Endothelial cell of umbilical vein (primary cell): ENCODE results near the gene DUOX2. TPM values are rescaled to one million over a fixed set of nuclear protein-coding genes. Genes with fewer than 3 reads are reported as not detected.

Experiments
- BruUV-seq: library from RNA; stranded (reverse); fragments of 400-500 nt; replicated peaks from 2 replicates; lab custom pipeline; 2021; lab: Mats Ljungman, UMichigan
- CTCF ChIA-PET: fragments of 300-600, 350-600 bp; sonication (Branson Sonifier 250); formaldehyde crosslinking; loops from one replicate; lab custom pipeline; 2021; ENCODE audit warnings: antibody characterized with exemption, inconsistent platforms; lab: Charles Lee
- POLR2A ChIA-PET: fragments of 300-600, 350-600 bp; sonication (Branson Sonifier 250); formaldehyde crosslinking; loops from one replicate; lab custom pipeline; 2021; ENCODE audit warnings: antibody characterized with exemption, inconsistent platforms; lab: Charles Lee
- DNase-seq: peaks from one replicate; pipeline ENCODE4 v3.0.0-alpha.2; 2011; ENCODE audit warnings: low read depth, low spot score
- FAIRE-seq: peaks from 2 replicates; lab custom pipeline; 2011; peaks lifted over from hg19 to GRCh38; lab: Jason Lieb, UNC
- H2AFZ ChIP-seq: 2 replicates; pipeline ENCODE4 v1.6.0; 2012; ENCODE audit warnings: low read depth, low read length, control low read depth, inconsistent platforms
- H3K27ac ChIP-seq: 2 replicates; pipeline ENCODE4 v1.5.1; 2011; ENCODE audit warnings: low read depth, mild to moderate bottlenecking, control low read depth, low read length, moderate library complexity; ENCODE audit not compliant: insufficient read depth
- H3K27me3 ChIP-seq, 2 experiments: 2 replicates each; pipeline versions ENCODE4 v1.6.0 to v1.6.1; 2011; ENCODE audit warnings: low read length in 2 of 2, mixed read lengths in 1 of 2; ENCODE audit not compliant: control insufficient read depth in 2 of 2, insufficient read depth in 2 of 2
- H3K36me3 ChIP-seq, 2 experiments: 2 replicates in 1 of 2; 3 replicates in 1 of 2; pipeline ENCODE4 v1.5.1; 2011; ENCODE audit warnings: low read length in 2 of 2, mild to moderate bottlenecking in 1 of 2, moderate library complexity in 1 of 2; ENCODE audit not compliant: control insufficient read depth in 2 of 2, insufficient read depth in 2 of 2; ENCODE audit errors: extremely low read depth in 1 of 2
- H3K4me1 ChIP-seq: 3 replicates; pipeline ENCODE4 v1.5.1; 2011; ENCODE audit warnings: mild to moderate bottlenecking, low read length; ENCODE audit not compliant: control insufficient read depth, insufficient read depth; ENCODE audit errors: extremely low read depth
- H3K4me2 ChIP-seq: 2 replicates; pipeline ENCODE4 v1.6.1; 2011; ENCODE audit warnings: low read length, control low read depth, mixed read lengths; ENCODE audit not compliant: insufficient read depth
- H3K4me3 ChIP-seq, 3 experiments: fragments of 200-600 bp in 1 of 3; sonication (generic), shearing (Covaris generic) in 1 of 3; replicated peaks in 1 of 3; 2 replicates each; pipeline ENCODE4 v1.5.1; 2011 to 2016; ENCODE audit warnings: control low read depth in 3 of 3, low read length in 3 of 3, mild to moderate bottlenecking in 2 of 3, inconsistent platforms in 1 of 3, low read depth in 1 of 3, moderate library complexity in 1 of 3; ENCODE audit not compliant: insufficient read depth in 1 of 3
- H3K79me2 ChIP-seq: 2 replicates; pipeline ENCODE4 v1.6.0; 2012; ENCODE audit warnings: low read length, inconsistent platforms; ENCODE audit not compliant: control insufficient read depth, insufficient read depth
- H3K9ac ChIP-seq: replicated peaks from 2 replicates; pipeline ENCODE3; 2011; ENCODE audit warnings: low read length, control low read depth; ENCODE audit not compliant: insufficient read depth; ENCODE audit errors: extremely low read depth
- H3K9me1 ChIP-seq: replicated peaks from 3 replicates; pipeline ENCODE4 v1.6.0; 2011; ENCODE audit warnings: mild to moderate bottlenecking, low read length; ENCODE audit not compliant: control insufficient read depth, insufficient read depth; ENCODE audit errors: extremely low read depth
- H3K9me3 ChIP-seq: replicated peaks from 2 replicates; pipeline ENCODE4 v1.5.1; 2012; ENCODE audit warnings: low read length, inconsistent platforms; ENCODE audit not compliant: control insufficient read depth, insufficient read depth
- H4K20me1 ChIP-seq: replicated peaks from 2 replicates; pipeline ENCODE3; 2011; ENCODE audit warnings: mild to moderate bottlenecking, low read length; ENCODE audit not compliant: control insufficient read depth, insufficient read depth; ENCODE audit errors: extremely low read depth
- EZH2 ChIP-seq: IDR thresholded peaks from 2 replicates; pipeline ENCODE4 v1.6.1; 2012; ENCODE audit warnings: borderline replicate concordance, low read depth, mild to moderate bottlenecking, moderate library complexity, low read length, inconsistent platforms; ENCODE audit not compliant: severe bottlenecking
- FOS ChIP-seq: IDR thresholded peaks from 2 replicates; pipeline ENCODE4 v1.6.1; 2011; ENCODE audit warnings: mild to moderate bottlenecking, low read length, moderate library complexity, borderline replicate concordance; ENCODE audit not compliant: insufficient read depth
- GATA2 ChIP-seq: IDR thresholded peaks from 2 replicates; pipeline ENCODE4 v1.7.0; 2011; ENCODE audit warnings: low read depth, mild to moderate bottlenecking, moderate library complexity, mixed read lengths, low read length; ENCODE audit not compliant: insufficient read length, insufficient read depth
- JUN ChIP-seq: IDR thresholded peaks from 2 replicates; pipeline ENCODE4 v1.6.1; 2011; ENCODE audit warnings: borderline replicate concordance, low read depth; ENCODE audit not compliant: insufficient read length, insufficient read depth
- MAX ChIP-seq: IDR thresholded peaks from 2 replicates; pipeline ENCODE4 v1.6.1; 2011; ENCODE audit not compliant: insufficient read depth, insufficient read length
- MYC ChIP-seq: IDR thresholded peaks from one replicate; pipeline ENCODE4 v1.6.1; 2011; ENCODE audit warnings: mild to moderate bottlenecking, low read depth, low read length
- POLR2A ChIP-seq: IDR thresholded peaks from 2 replicates; pipeline ENCODE4 v1.6.1; 2012; ENCODE audit warnings: low read depth, mild to moderate bottlenecking, control low read depth, low read length
- POLR2AphosphoS5 ChIP-seq: IDR thresholded peaks from 2 replicates; pipeline ENCODE4 v1.6.1; 2012; ENCODE audit warnings: low read depth, mild to moderate bottlenecking, control low read depth, low read length, moderate library complexity; ENCODE audit not compliant: insufficient read depth
- dilution Hi-C: fragments of 300-500 bp; cut with MboI; formaldehyde crosslinking; loops from one replicate; pipeline ENCODE4 v1.15.0; 2019; ENCODE audit warnings: low sequenced_read_pairs; ENCODE audit not compliant: extremely low pct_ligation_motif_present
- intact Hi-C: fragments of 100-400 bp; cut with micrococcal nuclease; formaldehyde crosslinking; loops from one replicate; pipeline ENCODE4 v1.10.0; 2022
- polyA plus RNA-seq, 4 experiments: library from polyadenylated mRNA; depleted of rRNA in 3 of 4; stranded (reverse) in 3 of 4; unstranded in 1 of 4; fragments of >200 nt; gene quantifications; 2 replicates each; pipeline versions ENCODE4 v1.2.1 to v1.2.3, GENCODE V29; 2011 to 2012; ENCODE audit warnings: missing spikeins in 1 of 4
- total RNA-seq: library from RNA; stranded (reverse); gene quantifications from 2 replicates; pipeline ENCODE4 v1.2.3, GENCODE V29; 2021
- TF ChIP-seq, protein P1 (sequence below), 2 donors: IDR thresholded peaks; 1 replicate in 1 of 2; 2 replicates in 1 of 2; pipeline ENCODE4 v1.5.1; 2011; ENCODE audit warnings: low read length in 2 of 2, mild to moderate bottlenecking in 2 of 2, moderate library complexity in 2 of 2, control low read depth in 1 of 2, inconsistent platforms in 1 of 2, low read depth in 1 of 2; ENCODE audit not compliant: insufficient read depth in 1 of 2; ENCODE audit errors: extremely low read depth in 1 of 2

The DUOX2 gene
- total and polyA plus RNA-seq, 2 donors (not counting 3 experiments of a cell fraction or from before 2014, with no cell fraction given), result 0.01 TPM; not detected in 1

DNA sequence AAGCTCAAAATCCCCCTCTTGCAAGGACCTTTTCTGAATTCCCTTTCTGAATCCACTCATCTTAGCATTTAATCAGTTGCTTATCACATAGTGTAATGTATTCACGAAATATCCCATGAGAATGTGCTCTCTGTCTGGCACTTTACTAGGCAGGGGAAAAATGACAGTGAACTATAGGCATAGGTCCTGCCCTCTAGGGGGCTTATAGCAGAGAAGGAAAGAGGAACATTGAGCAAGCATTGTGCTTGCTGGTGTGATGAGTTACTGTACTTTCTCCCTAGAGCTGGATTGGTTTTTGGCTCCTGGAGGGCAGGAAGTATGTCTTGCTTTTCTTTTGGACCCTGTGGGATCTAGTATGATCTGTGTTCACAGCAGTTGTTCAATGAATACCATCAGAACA is 26.5 kb downstream of the DUOX2 start:
- H3K9me3 ChIP-seq, result no peaks in the 10 kb centered on the region

More for the DNA sequence above, 26.5 kb downstream of the DUOX2 start:
- H4K20me1 ChIP-seq, result no peaks in the 10 kb centered on the region
- no peak for DNase-seq
- no peak overlapping the region for H3K9ac ChIP-seq
- no peak overlapping the region for H3K4me3 ChIP-seq
- TF ChIP-seq JUN (no peak), MAX (no peak), MYC (no peak), POLR2A (no peak), FOS (no peak), GATA2 (no peak), EZH2 (no peak), POLR2AphosphoS5 (no peak)
- TF ChIP-seq, protein P1, sequence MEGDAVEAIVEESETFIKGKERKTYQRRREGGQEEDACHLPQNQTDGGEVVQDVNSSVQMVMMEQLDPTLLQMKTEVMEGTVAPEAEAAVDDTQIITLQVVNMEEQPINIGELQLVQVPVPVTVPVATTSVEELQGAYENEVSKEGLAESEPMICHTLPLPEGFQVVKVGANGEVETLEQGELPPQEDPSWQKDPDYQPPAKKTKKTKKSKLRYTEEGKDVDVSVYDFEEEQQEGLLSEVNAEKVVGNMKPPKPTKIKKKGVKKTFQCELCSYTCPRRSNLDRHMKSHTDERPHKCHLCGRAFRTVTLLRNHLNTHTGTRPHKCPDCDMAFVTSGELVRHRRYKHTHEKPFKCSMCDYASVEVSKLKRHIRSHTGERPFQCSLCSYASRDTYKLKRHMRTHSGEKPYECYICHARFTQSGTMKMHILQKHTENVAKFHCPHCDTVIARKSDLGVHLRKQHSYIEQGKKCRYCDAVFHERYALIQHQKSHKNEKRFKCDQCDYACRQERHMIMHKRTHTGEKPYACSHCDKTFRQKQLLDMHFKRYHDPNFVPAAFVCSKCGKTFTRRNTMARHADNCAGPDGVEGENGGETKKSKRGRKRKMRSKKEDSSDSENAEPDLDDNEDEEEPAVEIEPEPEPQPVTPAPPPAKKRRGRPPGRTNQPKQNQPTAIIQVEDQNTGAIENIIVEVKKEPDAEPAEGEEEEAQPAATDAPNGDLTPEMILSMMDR (IDR thresholded peaks at IDR 0.05; ENCODE audit: extremely low read depth in 1 of 2, insufficient read depth in 1 of 2, low read depth in 1 of 2, low read length in 2 of 2), result no peak
- no peaks in the 10 kb centered on the region for H3K4me1 ChIP-seq
- CTCF ChIA-PET, result no interaction called here
- BruUV-seq, result no TSS peak
- intact Hi-C loops (no loop called here), dilution Hi-C loops (no loop called here)
- no peaks in the 10 kb centered on the region for H3K9me1 ChIP-seq
- no peak overlapping the region for H2AFZ ChIP-seq
- H3K27ac ChIP-seq, result no peak overlapping the region
- H3K4me2 ChIP-seq, result no peak overlapping the region
- peaks cover 40 to 41% of the 10 kb centered on the region in 2 experiments for H3K27me3 ChIP-seq
- FAIRE-seq, result no peak
- POLR2A ChIA-PET, result no interaction called here
- no peaks in the 10 kb centered on the region for H3K79me2 ChIP-seq
- no peaks in the 10 kb centered on the region for H3K36me3 ChIP-seq
